GM21723 (cell line): ENCODE measurements around the gene PTHLH.

ENCODE experiments used
- ATAC-seq: cut with Tn5 transposase; IDR thresholded peaks from one replicate; pipeline ENCODE4 v1.9.1; 2021; ENCODE audit warnings: mild to moderate bottlenecking, moderate library complexity; ENCODE audit not compliant: unreplicated experiment

The PTHLH gene

DNA sequence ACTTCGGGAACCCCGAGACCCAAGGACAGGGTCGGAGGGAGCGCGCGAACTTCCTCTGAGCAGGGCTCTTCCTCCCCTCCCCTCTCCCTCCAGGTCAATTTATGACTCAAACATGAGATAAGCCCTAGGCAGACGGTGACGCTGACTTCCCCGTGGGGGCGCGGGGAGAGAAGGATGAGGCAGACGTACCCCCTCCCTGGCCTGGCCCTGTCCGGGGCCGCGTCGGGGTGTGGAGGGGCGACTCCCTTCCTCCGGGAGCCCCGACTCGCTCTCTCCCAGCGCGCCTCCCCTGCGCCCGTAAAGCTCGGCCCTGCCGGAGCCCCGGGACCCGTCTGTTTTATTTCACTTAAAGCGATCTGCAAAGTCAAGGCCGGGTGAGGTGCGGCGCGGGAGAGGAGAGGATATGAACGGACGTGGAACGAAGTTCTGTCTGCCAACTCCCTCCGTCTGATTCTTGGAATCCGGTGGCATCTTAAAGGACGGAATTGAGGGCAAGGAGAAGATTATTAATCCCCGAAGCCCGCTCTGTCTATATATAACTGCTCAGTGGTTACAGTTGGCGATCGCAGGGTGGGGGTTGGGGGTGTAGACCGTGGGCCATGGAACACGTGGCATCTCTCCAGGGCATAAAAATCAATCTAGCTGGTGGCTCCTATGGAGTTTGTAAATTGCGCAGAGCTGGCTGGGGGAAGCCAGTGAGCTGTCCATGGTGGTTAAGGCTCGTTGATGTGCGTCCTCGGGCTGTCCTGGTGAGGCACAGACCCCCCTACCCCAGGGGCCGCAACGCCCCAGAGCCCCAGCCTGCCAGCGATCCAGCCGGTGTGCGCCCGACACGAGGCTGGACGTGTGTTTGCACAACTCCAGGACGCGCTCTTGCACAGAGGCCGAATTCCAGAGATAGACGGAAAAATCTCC, 2.9 kb upstream of the PTHLH start:
- no peak for ATAC-seq

DNA sequence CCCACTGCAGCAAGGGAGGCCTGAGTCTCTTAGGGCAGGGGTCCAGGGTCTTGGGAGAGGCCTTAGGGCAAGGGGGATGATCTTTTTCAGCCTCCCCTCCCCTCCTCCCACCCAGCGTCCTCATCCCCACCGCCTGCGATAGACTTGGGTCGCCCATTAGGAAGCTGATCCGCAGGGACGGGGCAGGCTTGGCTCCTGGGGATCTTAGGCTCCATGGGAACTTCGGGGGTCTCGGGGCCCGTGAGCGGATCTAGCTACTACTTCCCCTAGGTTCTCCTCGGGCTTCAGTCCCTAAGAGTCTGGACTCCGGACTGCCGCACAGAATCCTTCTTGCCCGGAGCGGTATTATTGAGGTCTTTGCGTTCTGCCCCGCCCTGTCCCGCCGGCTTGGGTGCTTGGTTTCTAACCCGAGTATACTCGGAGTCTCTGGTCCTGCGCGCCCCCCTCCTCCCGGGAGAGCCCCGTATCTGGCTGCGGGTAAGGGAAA, 2.2 kb upstream of the PTHLH start:
- ATAC-seq: no peak

DNA sequence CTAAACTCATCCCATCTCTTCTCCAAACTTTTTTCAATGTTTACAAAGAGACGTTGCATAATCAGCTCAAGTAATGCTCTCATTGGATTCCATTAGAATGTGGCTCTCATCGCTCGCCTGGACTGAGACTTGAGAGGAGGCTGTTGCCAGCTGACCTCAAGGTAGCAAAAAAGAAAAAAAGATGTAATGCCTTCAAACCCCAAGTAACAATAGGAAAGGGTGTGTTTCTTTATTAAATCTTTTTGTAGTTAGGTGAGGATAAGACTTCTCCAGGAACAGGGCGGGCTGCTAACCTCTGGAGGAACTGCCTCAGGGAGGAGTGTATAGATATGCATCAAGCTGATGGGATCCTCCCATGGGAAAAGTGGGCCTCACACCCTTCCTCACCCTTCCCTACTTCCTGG, 956 bp upstream of the PTHLH start:
- no peak for ATAC-seq

DNA sequence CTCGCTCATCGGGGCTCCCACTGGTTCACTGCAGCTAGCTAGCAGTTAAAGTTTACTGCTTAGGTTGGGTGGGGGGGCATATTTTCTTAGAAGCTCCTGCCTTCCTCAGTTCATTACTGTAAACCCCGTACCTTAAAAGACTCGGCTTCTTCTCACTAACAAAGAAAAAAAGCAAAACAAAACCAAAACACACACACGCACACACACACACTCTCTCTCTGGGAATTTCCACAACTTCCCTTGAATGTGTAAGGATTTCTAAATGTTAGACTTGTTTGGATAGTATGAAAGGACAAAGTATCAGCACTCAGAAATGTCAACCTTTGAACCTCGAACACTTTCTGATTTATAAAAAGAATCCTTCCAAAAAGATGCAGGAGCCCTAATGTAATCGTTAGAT, 927 bp downstream of the PTHLH start:
- no peak for ATAC-seq

DNA sequence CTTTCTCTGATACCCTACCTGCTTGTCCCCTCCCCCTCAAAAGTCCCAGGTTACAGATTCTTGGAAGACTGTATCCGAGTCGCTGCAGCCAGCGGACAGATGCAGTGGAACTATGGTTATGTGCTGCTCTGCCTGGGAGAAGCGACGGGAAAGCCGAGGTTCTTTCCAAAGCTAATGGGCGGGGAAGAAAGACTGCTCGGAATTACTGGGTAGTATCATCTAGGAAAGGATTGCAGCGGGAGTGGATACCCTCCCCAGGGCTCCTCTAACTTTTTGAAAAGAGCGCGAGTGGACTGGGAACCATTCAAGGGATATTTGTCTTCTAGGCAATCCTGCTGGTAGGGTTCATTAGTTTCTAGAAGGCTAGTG, 1.4 kb downstream of the PTHLH start:
- no peak for ATAC-seq

DNA sequence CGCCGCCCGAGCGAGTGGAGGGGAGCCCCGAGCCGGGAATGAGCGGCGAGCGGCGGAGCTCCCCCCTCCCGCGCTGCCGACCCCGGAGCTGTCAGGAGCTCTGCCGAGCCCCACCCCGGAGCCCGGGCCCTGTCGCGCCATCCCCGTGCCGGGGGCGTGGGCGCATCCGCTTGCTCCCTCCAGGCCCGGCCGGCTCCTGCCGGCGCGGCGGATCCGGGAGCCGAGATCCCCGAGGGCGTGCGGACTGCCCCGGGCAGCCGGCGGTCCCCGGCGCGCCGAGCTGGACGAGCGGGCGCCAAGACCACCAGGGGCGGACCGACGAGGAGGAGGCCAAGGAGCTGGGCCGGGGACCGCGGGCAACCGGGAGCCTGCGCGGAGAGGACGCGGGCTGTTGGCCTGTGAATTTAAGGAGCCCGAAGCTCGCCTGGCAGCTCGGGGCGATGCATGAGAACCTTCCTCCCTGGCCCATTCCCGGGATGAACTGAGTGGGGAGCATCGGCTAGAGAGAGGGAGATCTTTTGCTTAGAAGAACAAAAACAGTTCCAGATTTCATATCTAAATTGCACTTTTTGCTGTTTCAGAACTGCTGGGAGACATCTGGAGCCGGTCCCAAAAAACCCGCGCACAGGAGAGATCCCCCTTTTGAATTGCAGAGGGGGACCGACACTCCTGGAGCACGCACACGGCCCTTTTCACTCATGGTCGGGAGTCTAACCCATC, 2.0 kb downstream of the PTHLH start:
- ATAC-seq: peak; percentile 24

GRCh38 chr12:27969624-27970400, 2.7 kb downstream of the PTHLH start:
- peak; percentile 84 for ATAC-seq

- no peak for ATAC-seq
Measured at GRCh38 chr12:27968972-27969623, 3.4 kb downstream of the PTHLH start.

DNA sequence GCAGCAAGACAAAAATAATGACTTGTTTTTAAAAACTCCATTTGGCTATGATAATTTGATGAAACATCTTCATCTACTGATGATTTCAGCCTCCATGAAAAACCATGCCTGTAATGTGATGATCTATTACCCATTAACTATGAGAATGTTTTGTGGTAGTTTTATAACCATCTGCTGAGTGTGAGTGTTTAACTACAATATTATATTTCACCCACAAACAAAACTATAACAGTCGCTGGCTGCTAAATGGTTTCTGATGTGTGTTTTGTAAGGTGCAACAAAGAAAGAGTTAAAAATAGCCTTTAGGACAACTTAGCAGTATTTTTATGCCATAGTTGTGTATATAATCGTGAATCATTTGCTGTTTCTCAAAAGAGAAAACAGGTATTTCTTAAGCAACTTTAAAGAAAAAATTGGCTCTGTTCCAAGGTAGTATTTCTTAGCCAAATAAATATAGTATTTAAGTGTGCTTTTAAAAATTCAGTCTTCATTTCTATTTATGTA, 4.9 kb downstream of the PTHLH start:
- no peak for ATAC-seq

GRCh38 chr12:27966870-27967269, 5.7 kb downstream of the PTHLH start:
- ATAC-seq: no peak

- no peak for ATAC-seq
Measured at GRCh38 chr12:27965966-27966365, 6.6 kb downstream of the PTHLH start.

- no peak for ATAC-seq
Measured at GRCh38 chr12:27965411-27965810, 7.1 kb downstream of the PTHLH start.

- no peak for ATAC-seq
Measured at GRCh38 chr12:27964123-27964522, 8.4 kb downstream of the PTHLH start.

GRCh38 chr12:27960821-27961220, 11.7 kb downstream of the PTHLH start:
- ATAC-seq: no peak

DNA sequence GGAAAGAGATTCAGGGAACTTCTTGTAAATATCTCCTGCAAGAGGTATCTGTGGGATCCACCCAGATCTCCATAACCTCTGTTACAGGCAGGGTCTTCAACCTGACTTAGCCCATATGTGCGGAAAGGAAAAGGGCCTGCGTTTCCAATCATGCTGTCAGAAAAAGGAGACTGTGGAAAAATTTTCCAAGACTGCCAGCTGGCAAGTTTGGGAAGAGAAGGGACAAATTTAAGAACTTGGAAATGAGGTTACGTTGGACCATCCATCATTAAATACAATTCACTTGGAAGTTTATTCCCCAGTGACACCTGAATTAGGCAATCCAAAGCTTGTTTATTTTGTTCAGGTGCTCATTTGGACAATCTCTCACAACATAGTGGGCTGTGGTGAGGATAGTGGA, 13.9 kb downstream of the PTHLH start:
- no peak for ATAC-seq

GRCh38 chr12:27957366-27957765, 15.2 kb downstream of the PTHLH start:
- no peak for ATAC-seq

- ATAC-seq: no peak
Measured at GRCh38 chr12:27953817-27954216, 18.7 kb downstream of the PTHLH start.

DNA sequence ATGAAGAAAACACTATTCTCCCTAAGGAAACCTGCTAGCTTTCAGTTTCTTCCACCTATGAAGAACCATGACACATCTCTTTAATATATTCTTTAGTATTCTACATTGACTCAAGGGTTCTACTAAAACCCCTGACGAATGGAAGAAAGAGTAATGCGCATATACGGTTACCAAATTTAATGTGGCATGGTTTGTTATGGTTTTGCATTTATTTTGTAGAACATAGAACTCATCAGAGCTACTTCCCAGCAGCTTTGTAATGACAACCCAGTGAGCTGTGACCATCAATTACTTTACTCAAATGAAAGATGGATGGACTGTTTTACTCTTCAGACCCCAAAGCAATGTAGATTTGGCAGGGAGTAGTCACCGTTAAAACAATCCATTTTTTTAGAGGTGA, 19.2 kb downstream of the PTHLH start:
- ATAC-seq: no peak

DNA sequence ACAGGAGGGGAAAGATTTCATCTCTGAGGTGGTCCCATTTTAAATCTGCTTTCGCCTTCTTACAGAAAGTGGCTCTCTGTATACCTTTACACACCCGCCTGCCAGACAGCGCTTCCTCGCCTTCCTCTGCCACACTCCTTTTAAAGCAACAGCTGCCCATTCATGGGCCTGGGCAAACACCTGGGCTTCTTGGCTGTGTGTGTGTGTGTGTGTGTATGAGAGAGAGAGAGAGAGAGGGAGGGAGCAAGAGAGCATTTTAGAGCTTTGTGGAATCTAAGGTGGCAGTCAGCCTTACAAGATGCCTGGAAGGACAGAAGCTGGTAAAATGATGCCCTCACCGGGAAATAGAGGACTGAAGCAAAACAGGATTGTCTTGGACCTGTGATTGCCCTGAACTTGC, 20.0 kb downstream of the PTHLH start:
- ATAC-seq: no peak

DNA sequence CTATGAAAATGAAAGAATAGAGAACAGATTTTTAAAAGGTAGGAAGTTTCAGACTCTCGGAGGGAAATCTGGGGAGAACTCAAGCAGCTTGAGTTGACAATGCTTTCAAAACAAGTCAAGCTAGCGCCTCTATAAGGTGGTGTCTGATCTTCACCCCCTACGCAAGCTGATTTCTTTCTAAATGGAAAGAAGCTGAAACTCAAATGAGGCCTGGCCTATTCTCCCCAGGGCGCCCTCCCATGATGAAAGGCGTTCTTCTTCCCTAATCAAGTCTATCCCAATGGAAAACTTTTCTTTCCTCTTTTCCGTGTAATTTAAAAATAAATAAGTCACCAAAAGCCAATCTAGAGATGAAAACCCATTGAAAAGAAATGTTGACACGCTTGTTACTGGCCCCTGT, 20.6 kb downstream of the PTHLH start:
- ATAC-seq: no peak

- no peak for ATAC-seq
Measured at GRCh38 chr12:27946421-27946820, 26.1 kb downstream of the PTHLH start.
